Stimulated activated CD4-positive, alpha-beta T cell treated with anti-CD3 and anti-CD28 coated beads, Interleukin-15, amount 100 ng/mL, for 24 hours (primary cell): Measurements from ENCODE around the gene ANAPC5.
"Not testable (repeated sequence)": the region's sequence is repeated elsewhere in the genome, so short reads cannot be mapped to it uniquely, and the experiment has no call there.

ENCODE experiments used
- DNase-seq: peaks from one replicate; pipeline ENCODE4 v3.0.0-alpha.2; 2020

The ANAPC5 gene, protein sequence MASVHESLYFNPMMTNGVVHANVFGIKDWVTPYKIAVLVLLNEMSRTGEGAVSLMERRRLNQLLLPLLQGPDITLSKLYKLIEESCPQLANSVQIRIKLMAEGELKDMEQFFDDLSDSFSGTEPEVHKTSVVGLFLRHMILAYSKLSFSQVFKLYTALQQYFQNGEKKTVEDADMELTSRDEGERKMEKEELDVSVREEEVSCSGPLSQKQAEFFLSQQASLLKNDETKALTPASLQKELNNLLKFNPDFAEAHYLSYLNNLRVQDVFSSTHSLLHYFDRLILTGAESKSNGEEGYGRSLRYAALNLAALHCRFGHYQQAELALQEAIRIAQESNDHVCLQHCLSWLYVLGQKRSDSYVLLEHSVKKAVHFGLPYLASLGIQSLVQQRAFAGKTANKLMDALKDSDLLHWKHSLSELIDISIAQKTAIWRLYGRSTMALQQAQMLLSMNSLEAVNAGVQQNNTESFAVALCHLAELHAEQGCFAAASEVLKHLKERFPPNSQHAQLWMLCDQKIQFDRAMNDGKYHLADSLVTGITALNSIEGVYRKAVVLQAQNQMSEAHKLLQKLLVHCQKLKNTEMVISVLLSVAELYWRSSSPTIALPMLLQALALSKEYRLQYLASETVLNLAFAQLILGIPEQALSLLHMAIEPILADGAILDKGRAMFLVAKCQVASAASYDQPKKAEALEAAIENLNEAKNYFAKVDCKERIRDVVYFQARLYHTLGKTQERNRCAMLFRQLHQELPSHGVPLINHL

DNA sequence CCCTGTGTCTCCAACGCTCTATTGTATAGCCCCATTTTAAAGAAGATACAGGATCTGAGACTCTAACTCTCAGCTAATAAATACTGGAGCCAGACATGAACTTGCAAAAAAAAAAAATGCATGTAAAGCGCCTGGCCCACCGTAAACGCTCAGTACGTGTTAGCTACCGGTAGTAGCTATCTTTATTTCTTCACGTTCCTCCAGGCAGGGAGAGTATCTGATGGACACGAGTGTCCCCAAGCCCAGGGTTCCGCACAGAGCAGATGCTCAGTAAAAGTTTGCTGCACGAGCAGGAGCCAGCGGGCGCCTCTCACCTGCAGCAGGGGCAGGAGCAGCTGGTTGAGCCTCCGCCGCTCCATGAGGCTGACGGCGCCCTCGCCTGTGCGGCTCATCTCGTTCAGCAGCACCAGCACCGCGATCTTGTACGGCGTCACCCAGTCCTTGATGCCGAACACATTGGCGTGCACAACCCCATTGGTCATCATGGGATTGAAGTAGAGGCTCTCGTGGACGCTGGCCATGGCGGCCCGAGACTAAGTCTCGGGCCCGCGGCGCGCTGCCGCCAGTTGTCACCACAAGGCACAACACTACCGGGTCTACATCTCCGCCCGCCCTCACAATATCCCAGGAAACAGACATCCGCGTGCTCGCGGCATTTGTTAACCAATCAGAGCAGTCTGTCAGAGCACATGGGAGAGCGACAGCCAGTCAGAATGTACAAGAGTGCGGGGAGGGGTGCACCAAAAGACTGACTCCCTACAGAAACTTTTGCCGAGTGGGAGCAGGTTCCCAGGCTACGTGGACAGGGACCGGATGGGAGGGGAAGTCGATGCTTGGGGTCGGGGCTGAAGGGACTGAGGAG is at the start of gene ANAPC5:
ANAPC5 (minus strand) TSS at position 592 of the 862 bp plus-strand sequence; CDS start at position 521, 71 bp downstream.
- peak; percentile 94 for DNase-seq

DNA sequence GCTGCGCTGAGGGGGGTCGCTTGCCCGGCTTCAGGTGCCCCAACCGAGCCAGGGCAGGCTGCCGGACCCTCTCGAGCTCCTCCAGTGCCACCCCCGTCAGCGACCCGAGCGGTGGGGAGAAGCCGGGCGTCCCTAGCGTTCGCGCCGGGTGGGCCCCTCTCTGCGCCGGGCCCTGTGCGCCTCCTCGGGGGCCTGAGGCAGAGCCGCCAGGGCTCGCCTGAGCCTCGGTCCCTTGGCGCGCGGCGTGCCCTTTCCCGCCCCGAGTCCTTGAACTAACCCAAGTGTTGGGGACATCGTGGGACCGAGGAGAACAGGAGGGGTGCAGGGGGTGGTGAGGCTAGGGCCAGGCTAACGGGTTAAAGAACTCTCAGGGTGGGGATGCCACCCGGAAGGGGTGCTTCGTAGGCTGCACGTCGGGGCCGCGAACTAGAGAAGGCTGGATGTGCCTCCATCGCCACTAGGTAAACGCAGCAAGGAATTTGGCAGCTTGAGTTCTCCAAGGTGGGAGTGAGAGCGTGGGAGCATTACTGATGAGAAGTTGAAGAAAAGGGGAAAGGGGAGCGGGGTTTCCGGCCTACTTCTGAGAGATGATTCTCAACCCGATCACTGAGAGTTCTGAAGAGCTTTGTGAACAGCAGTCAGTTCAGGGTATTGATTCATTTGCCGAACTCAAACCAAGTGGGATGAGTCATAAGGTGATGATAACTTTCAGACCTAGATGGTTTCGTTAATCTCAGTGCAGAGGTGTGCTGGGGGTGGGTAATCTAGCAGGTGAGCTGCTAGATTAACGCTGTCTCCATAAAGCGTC is 48.3 kb upstream of the ANAPC5 start:
- DNase-seq, result peak; percentile 74

DNA sequence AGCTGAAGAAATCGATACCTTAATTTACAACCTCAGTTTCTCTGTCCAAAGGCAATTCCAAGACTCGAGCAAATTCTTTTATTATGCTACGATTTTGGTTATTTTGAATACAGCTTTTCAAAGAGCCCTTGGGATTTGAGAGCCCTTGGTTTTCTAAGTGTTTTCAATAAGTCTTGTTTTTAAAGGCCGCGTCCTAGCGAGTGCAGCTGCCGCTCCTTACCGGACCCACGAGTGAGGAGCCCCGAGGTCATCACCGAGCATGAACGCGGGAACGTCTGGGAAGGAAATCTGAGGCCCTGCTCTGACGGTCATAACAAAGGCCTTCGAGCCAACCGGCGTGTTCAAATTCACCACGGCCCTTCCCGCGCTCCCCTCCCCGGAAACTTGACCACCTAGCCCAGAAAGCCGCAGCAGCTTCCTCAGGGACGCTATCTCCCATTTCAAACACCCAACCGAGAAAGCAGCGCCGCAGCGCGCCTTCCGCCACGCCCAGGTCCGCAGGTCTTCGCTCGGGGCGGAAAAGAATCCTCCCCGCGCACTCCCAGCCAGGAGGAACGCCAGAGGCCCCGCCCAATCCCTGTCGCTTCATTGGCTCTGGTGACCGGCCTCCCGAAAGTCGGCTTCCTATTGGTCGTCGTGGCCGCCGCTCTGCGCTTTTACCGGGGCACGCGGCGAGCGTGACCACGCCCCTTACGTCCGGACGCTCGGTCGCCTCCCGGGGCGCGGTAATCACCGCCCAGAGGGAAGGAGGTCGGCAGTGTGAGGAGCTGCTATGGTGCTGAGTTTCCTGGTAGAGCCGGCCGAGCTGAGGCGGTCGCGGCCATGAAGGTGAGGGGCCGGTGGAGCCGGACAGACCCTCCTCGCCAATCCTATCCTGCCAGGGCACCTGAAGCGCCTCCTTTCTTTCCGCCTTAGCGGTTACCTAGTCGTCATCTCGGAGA is 47.5 kb upstream of the ANAPC5 start, which contains the start of gene RNF34:
RNF34 (plus strand) TSS at position 728 of the 941 bp plus-strand sequence; CDS start at position 823, 95 bp downstream.
- peak; percentile 99 for DNase-seq

DNA sequence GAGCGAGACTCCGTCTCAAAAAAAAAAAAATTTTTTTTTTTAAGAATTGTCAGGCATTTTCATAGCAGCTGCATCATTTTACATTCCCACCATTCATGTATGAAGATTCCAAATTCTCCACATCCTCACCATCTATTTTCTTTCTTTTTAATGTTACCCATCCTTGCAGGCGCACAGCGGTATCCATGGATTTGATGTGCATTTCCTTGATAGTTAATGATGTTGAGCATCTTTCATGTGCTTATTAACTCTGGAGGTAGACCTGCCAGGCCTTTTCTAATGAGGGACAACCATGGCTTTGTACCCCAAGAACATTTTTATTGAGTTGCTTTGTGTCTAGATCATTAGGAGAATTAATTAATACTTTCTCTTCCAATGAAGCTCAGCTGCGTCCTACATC is 46.1 kb upstream of the ANAPC5 start:
- DNase-seq, result no peak

DNA sequence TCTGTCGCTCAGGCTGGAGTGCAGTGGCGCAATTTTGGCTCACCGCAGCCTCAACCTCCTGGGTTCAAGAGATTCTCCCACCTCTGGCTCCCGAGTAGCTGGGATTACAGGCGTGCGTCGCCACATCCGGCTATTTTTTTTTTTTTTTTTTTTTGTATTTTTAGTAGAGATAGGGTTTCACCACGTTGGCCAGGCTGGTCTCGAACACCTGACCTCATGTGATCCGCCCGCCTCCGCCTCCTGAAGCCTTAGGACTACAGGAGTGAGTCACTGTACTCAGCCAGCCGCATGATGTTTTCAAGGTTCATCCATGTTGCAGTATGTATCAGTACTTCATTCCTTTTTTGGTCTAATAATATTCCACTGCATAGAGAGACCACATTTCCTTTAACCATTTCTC is 45.3 kb upstream of the ANAPC5 start:
- peak; percentile 7 for DNase-seq

DNA sequence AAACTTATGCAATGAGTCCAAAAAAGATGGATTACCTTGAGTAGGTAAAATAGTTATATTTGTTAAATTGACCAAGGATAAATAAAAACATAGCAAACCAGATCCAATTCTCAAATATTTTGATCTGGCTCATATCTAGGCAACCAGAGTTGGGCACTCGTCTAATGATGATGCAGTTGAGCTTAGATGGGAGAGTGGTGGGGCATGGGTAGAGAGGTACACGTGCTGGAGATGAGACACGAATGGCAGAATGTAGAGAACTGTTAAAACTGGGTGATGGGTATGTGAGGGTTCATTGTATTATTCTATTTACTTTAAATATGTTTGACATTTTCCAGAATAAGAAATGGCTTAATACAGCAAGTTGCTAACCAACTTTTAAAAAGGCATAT is 40.1 kb upstream of the ANAPC5 start:
- no peak for DNase-seq

DNA sequence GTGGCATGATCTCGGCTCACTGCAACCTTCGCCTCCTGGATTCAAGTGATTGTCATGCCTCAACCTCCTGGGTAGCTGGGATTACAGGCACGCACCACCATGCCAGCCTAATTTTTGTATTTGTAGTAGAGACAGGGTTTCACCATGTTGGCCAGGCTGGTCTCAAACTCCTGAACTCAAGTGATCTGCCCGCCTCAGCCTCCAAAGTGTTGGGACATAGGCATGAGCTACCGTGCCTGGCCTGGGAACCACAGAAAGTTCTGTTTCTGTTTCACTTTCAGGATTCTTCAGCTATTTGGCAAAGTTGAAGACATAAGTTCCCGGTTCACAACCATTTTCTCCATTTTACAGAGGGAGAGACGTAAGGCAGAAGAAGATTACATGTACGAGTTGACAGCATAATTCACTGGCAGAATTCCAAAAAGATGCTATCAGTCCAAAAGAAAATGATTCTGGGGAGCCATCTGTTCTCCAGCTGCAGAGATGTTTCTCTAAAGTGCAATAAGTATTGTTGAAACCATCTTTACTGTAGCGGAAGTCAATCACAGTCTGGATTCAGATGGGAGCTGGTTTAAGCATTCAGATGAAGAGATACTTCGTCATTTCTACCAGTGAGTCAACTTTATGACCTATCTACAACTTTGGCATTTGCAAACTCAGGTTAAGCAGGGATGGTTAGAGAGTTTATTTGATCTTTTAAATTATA is 39.6 kb upstream of the ANAPC5 start:
- DNase-seq, result peak; percentile 51

DNA sequence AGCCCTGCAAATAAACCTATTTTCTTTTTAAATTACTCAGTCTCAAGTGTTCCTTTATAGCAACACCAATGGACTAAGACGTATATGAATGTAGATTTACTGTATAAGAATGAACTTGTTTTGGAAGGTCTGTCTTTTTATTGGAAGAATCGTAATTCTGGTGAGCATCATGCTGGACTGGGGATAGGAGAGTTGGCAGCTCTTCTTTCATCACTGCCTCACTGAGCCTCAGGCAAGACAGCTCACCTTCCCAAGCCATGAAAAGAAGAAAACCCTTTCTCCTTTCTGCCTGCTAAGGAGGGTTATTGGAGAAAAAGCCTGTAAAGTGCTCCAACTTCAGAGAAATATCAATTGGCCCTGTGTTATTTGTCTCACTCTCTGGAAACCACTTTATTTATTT is 38.6 kb upstream of the ANAPC5 start:
- DNase-seq, result no peak

DNA sequence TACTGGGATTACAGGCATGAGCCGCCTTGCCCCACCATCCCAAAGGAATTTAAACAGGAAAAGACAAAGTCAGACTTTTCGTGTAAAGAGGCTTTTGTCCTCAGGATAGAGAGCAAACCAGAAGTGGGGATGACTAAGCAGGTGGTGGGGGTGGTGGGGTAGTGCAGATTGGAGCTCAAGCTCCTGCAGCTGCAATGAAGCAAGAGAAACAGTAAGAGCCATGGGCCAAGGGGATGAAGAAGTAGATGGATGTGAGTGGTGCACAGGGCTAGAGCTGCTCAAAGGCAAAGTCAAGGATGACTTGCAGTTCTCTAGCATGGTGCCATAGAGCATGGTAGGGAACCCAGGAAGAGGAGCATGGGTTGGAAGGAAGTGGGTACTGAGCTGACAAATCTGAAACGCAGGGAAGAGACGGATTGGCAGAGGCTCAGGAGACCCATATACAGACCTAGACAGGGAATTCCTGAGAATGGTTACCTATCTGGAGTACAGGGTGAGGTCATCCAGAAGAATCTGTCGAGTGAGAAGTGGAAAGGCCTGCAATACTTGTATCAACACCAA is 36.3 kb upstream of the ANAPC5 start:
- DNase-seq, result no peak

DNA sequence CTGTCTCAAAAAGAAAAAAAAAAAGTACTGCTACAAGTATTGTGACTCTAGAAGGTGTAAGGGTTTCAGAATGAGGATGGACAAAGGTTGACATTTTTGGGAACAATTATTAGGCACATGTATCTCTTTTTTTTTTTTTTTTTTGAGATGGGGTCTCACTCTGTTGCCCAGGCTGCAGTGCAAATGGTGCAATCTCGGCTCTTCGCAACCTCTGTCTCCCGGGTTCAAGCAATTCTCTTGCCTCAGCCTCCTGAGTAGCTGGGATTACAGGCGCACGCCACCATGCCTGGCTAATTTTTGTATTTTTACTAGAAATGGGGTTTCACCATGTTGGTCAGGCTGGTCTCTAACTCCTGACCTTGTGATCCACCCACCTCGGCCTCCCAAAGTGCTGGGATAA is 32.7 kb upstream of the ANAPC5 start:
- not testable (repeated sequence) for DNase-seq

DNA sequence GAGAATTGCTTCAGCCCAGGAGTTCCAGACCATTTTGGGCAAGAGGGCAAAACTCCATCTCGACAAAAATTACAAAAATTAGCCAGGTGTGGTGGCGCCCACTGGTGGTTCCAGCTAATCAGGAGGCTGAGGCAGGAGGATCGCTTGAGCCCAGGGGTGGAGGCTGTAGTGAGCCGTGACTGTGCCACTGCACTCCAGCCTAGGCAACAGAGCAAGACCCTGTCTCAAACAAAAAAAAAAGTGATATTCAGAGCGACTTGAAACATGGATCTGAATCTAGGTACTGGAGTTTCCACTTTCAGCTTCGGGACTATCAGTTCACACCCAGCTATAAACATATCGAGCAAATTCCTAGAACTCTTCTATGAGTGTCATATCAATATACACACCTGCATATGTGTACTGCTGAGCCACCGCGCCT is 31.4 kb upstream of the ANAPC5 start:
- no peak for DNase-seq

DNA sequence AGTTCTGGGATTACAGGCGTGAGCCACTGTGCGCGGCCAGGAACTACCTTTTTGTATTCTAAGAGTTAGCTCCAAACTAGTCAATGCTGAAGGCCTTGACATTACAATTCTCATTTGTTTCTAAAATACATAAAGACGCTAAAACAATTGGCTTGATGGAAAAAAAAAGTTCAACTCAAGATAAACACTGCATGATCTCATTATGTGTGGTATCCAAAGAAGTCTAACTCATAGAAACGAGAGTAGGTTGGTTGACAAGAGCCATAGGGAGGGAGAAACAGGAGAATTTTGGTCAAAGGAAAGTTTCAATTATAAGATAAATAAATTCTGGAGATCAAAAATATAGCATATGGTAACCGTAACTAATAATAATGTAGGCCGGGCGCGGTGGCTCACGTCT is 27.7 kb upstream of the ANAPC5 start:
- DNase-seq, result no peak

DNA sequence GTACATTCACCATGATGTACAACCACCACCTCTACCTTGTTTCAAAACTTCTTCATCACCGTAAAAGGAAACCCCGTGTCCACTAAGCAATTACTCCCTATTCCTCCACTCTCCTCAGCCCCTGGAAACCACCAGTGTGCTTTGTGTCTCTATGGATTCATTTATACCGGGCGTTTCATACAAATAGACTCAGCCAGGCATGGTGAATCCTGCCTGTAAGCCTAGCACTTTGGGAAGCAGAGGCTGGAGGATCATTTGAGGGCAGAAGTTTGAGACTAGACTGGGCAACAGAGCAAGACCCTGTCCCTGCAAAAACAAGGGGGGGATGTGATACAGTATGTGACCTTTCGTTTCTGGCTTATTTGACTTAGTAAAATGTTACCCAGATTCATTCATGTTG is 26.5 kb upstream of the ANAPC5 start:
- no peak for DNase-seq

DNA sequence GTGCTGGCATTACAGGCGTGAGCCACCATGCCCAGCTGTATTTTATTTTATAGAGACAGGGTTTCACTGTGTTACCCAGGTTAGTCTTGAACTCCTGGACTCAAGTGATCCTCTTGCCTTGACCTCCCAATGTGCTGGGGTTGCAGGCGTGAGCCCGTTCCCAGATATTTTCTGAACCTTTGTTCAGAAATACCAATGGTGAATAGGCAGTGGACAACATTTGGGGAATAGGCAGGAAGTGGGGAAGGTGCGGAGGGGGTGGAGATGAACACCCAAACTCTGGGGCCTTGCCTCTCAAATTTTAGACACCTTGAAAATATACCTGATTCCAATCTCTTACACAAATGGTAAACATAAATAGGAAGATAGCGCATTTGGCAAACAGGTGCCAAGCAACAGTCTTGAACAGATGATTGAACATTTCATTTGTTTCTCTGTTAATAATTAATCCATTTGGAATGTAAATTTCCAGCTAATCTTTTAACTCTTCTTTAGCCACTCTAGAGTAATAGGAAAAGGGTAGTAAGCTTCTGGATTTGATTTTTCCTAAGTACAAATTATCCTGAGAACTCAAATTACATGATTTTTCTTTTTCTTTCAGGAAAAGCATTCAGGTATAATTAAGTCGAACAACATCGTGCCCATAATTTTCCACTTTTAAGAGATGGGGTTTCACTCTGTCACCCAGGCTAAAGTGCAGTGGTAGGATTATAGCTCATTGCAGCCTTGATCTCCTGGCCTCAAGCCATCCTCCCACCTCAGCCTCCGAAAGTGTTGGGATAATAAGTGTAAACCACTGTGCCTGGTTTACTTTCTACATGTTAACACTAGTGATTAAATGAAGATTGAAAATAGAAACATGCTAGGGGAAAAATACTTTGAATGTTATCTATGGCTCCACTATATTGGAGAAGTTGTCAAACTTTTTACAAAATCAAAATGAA is 24.8 kb upstream of the ANAPC5 start:
- DNase-seq, result no peak

DNA sequence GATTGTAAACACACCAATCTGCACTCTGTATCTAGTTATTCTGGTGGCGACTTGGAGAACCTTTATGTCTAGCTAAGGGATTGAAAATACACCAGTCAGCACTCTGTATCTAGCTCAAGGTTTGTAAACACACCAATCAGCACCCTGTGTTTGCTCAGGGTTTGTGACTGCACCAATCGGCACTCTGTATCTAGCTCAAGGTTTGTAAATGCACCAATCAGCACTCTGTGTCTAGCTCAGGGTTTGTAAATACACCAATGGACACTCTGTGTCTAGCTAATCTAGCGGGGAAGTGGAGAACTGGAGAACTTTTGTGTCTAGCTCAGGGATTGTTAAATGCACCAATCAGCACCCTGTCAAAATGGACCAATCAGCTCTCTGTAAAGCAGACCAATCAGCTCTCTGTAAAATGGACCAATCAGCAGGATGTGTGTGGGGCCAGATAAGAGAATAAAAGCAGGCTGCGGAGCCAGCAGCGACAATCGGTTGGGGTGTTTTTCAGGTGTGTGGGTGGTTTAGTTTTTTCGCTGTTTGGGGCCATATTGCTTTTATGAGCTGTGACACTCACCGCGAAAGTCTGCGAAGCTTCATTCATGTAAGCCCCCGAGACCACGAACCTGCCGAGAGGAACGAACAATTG is 22.9 kb upstream of the ANAPC5 start:
- not testable (repeated sequence) for DNase-seq

DNA sequence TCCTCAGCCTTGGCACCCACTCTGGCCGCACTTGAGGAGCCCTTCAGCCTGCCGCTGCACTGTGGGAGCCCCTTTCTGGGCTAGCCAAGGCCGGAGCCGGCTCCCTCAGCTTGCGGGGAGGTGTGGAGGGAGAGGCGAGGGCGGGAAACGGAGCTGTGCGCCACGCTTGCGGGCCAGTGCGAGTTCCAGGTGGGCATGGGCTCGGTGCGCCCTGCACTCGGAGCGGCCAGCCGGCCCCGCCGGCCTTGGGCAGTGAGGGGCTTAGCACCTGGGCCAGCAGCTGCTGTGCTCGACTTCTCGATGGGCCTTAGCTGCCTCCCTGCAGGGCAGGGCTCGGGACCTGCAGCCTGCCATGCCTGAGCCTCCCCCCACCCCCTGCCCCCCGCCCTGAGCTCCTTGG is 22.1 kb upstream of the ANAPC5 start:
- DNase-seq, result not testable (repeated sequence)

DNA sequence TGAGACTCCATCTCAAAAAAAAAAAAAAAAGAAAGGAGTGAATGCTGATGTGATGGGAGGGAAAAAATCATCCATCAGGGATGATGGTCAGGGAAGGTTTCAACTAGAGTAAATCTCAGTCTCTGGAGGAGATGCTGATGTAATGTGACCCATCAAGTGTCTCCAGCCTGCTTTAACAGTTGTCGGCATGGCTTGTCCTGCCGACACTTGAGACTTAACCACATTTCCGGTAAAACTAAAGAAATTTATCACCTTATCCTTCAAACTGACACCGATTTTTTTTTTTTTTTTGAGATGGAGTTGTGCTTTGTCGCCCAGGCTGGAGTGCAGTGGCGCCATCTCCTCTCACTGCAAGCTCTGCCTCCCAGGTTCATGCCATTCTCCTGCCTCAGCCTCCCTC is 21.5 kb upstream of the ANAPC5 start:
- no peak for DNase-seq

DNA sequence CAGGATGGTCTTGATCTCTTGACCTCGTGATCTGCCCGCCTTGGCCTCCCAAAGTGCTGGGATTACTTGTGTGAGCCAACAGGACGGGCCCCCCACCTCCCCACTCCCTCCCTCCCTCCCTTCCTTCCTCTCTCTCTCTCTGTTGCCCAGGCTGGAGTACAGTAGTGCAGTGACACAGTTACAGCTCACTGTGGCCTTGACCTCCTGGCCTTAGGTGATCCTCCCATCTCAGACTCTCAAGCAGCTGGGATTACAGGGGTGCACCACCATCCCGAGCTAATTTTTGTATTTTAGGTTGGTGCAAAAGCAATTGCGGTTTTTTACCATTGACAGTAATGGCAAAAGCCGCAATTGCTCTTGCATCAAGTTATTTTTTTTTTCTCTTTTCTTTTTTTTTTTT is 19.2 kb upstream of the ANAPC5 start:
- DNase-seq, result no peak
